ENCODE results near the gene ADGRB2. TPM values are rescaled to one million over a fixed set of nuclear protein-coding genes. Genes with fewer than 3 reads are reported as not detected.

The ADGRB2 gene, protein sequence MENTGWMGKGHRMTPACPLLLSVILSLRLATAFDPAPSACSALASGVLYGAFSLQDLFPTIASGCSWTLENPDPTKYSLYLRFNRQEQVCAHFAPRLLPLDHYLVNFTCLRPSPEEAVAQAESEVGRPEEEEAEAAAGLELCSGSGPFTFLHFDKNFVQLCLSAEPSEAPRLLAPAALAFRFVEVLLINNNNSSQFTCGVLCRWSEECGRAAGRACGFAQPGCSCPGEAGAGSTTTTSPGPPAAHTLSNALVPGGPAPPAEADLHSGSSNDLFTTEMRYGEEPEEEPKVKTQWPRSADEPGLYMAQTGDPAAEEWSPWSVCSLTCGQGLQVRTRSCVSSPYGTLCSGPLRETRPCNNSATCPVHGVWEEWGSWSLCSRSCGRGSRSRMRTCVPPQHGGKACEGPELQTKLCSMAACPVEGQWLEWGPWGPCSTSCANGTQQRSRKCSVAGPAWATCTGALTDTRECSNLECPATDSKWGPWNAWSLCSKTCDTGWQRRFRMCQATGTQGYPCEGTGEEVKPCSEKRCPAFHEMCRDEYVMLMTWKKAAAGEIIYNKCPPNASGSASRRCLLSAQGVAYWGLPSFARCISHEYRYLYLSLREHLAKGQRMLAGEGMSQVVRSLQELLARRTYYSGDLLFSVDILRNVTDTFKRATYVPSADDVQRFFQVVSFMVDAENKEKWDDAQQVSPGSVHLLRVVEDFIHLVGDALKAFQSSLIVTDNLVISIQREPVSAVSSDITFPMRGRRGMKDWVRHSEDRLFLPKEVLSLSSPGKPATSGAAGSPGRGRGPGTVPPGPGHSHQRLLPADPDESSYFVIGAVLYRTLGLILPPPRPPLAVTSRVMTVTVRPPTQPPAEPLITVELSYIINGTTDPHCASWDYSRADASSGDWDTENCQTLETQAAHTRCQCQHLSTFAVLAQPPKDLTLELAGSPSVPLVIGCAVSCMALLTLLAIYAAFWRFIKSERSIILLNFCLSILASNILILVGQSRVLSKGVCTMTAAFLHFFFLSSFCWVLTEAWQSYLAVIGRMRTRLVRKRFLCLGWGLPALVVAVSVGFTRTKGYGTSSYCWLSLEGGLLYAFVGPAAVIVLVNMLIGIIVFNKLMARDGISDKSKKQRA (N-terminal part only)
- total RNA-seq, result 10 to 100 TPM in 1 of 4 donors, 1 to 10 TPM in 1, under 1 TPM in 1, not detected in 1; 0.77 to 31.0 (median 3.7) TPM

DNA sequence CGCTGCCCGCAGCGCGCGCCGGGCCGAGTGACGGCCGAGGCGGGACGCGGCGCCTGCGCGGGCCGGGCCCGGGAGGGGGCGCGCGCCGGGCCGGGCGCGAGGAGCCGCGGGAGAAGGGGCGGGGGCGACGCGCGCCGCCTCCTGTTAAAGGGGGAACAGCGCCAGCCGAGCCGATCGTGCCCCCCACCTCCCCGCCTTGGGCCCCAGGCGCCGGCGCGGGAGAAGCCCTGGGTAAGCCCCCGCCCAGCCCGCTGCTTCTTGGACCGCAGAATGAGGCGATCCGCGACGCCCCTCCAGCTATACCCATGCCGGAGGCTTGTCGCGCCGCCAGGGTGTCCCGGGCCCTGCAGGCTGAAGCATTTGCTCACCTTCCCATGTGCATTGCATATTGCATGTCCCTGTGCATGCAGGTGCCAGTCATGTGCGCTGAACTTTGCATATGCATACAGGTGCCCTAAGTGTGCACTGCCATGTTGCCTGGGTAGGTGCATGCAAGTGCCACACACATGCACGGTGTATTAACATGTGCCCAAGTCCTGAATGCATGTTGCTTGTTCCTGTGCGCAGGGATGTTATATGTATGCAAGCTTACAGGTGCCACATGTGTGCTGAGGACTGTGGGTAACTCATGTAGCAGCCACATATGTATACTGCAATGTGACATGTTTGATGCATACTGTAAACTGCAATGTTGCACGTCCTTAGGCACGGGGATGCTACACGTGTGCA is at the start of gene ADGRB2:
Gene ADGRB2 (minus strand): TSS at position 29 of the 729 bp plus-strand sequence. CDS start 7,119 bp downstream, outside the sequence.
- Histone ChIP-seq H3K4me1 (peaks cover 0 to 28% of the 10 kb centered on the region in 2 donors), H3K4me3 (peak within 1 kb of the TSS; percentile 33 to 42), H3K9me3 (no peaks in the 10 kb centered on the region), H3K27me3 (no peaks in the 10 kb centered on the region), H3K36me3 (no peaks in the 10 kb centered on the region), H3K27ac (no peak within 1 kb of the TSS)
- TF ChIP-seq, protein P1, sequence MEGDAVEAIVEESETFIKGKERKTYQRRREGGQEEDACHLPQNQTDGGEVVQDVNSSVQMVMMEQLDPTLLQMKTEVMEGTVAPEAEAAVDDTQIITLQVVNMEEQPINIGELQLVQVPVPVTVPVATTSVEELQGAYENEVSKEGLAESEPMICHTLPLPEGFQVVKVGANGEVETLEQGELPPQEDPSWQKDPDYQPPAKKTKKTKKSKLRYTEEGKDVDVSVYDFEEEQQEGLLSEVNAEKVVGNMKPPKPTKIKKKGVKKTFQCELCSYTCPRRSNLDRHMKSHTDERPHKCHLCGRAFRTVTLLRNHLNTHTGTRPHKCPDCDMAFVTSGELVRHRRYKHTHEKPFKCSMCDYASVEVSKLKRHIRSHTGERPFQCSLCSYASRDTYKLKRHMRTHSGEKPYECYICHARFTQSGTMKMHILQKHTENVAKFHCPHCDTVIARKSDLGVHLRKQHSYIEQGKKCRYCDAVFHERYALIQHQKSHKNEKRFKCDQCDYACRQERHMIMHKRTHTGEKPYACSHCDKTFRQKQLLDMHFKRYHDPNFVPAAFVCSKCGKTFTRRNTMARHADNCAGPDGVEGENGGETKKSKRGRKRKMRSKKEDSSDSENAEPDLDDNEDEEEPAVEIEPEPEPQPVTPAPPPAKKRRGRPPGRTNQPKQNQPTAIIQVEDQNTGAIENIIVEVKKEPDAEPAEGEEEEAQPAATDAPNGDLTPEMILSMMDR (IDR thresholded peaks at IDR 0.05), result peak in 3 of 4 experiments; percentile 8 to 24 (median 11)
- TF ChIP-seq POLR2A (IDR thresholded peaks at IDR 0.05), result no peak
- intact Hi-C loops (cut with DNase I; ENCODE audit: low total_unique reads), result no loop called here
- no peak for DNase-seq

DNA sequence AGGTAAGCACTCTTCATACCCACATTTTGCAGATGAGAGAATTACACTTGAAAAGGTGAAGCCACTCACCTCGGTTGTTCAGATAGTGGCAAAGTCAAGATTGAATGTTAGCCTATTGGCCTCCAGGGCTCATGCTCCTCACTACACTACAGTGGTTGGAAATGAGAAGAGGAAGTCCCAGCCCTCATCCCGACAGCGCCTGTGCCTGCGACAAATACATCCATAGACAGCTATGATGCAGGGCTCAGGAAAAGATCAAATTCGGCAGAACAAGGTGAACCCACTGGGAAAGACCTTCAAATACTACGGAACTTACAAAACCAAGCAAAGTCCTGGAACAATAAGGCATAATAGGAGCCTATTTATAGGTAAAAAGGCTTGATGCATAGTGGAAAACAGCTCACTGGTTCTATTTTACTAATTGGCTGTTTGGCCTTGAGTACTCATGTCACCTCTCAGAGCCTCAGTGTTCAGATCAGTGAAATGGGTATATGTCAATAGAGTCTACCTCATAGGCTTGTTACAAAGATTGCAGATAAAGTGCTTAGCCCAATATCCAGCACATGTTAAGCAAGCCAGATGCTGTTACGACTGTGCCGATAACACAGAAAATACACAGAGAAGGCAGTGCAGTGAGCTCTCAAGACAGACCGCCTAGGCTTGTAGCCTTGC is 48.2 kb upstream of the ADGRB2 start:
- H3K27me3 ChIP-seq, result no peaks in the 10 kb centered on the region
- intact Hi-C loops (cut with DNase I; ENCODE audit: low total_unique reads), result no loop called here
- H3K4me3 ChIP-seq, result no peak overlapping the region
- TF ChIP-seq, protein P1 (IDR thresholded peaks at IDR 0.05), result no peak
- TF ChIP-seq POLR2A (IDR thresholded peaks at IDR 0.05), result no peak
- no peaks in the 10 kb centered on the region for H3K4me1 ChIP-seq
- no peak overlapping the region for H3K27ac ChIP-seq
- no peaks in the 10 kb centered on the region for H3K9me3 ChIP-seq
- H3K36me3 ChIP-seq, result no peaks in the 10 kb centered on the region
- DNase-seq, result no peak

DNA sequence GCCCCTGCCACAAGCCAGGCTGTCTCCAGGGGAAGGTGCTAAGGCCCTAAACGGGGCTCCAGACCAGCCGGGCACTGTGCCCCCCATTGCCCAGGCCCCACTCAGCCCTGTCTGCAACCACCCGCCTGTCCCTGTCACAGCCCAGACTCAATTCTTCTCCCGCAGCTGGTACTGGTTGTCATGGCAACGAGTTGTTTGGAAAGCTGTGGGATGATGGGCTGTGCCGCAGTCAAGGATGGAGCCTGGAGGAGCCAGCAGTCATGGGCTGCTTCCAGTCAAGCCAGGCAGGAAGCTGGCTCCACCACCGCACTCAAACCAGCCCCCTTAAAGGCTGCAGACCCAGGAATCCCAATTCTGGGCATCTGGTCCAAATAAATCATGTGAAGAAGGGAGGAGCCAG is 47.5 kb upstream of the ADGRB2 start:
- Histone ChIP-seq H3K27me3 (no peaks in the 10 kb centered on the region), H3K4me1 (no peaks in the 10 kb centered on the region), H3K27ac (no peak overlapping the region), H3K36me3 (no peaks in the 10 kb centered on the region), H3K4me3 (no peak overlapping the region), H3K9me3 (no peaks in the 10 kb centered on the region)
- TF ChIP-seq, protein P1 (IDR thresholded peaks at IDR 0.05), result no peak
- TF ChIP-seq POLR2A (IDR thresholded peaks at IDR 0.05), result no peak
- no peak for DNase-seq
- intact Hi-C loops (cut with DNase I; ENCODE audit: low total_unique reads), result no loop called here

DNA sequence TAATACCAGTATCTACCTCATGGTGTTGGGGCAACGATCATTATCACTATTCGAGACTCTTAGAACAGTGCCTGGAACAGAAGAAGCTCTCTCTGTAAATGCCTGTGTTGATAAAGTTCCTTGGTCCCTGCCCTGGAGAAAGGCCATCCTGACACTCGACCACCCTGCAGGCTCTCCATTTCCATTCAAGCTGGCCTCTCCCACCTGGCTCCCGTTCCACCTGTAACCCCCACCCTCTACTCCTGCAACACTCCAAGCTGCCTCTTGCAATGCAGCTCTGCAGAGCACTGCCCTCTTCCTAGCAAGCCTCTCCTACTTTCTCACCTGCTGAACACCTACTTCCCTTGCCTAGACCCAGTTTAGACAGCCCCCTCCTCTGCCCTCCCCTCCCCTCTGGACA is 45.6 kb upstream of the ADGRB2 start:
- DNase-seq, result no peak
- intact Hi-C loops (cut with DNase I; ENCODE audit: low total_unique reads), result no loop called here

More for the DNA sequence above, 45.6 kb upstream of the ADGRB2 start:
- Histone ChIP-seq H3K4me1 (no peaks in the 10 kb centered on the region), H3K36me3 (no peaks in the 10 kb centered on the region), H3K9me3 (no peaks in the 10 kb centered on the region), H3K27me3 (no peaks in the 10 kb centered on the region), H3K27ac (no peak overlapping the region), H3K4me3 (no peak overlapping the region)
- TF ChIP-seq, protein P1 (IDR thresholded peaks at IDR 0.05), result no peak
- TF ChIP-seq POLR2A (IDR thresholded peaks at IDR 0.05), result no peak
